Hematopoietic multipotent progenitor cell treated with erythropoietin and hydrocortisone succinate and interleukin-3 and kit ligand, for 15 days (in vitro differentiated cells): ENCODE measurements around the gene CIPC.

Source experiments
- DNase-seq: peaks from one replicate; pipeline ENCODE4 v3.0.0-alpha.2; 2015; ENCODE audit warnings: low spot score

Gene CIPC

GRCh38 chr14:77153802-77154201 is 55.7 kb downstream of the CIPC start:
- no peak for DNase-seq

- DNase-seq = no peak
Observed at GRCh38 chr14:77154421-77154820, 56.4 kb downstream of the CIPC start.

DNA sequence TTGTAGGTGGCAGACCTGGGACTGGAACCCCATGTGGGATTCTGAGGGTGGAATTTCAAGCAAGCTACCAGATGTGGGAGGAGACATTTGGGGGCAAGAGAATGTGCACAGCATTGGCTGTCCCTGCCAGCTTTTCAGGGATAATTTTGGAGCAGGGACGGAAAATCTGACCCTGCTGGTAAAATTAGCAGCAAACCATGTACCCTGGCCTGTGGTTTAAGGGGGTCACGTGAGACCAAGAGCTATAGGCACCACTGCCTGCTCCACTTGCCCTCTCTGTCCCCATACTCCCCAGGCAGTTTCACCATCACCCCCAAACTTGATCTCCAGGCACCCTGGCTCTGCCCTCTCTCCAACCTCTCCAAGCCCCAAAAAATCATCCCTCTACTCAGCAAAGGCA is 57.0 kb downstream of the CIPC start:
- DNase-seq = no peak

DNA sequence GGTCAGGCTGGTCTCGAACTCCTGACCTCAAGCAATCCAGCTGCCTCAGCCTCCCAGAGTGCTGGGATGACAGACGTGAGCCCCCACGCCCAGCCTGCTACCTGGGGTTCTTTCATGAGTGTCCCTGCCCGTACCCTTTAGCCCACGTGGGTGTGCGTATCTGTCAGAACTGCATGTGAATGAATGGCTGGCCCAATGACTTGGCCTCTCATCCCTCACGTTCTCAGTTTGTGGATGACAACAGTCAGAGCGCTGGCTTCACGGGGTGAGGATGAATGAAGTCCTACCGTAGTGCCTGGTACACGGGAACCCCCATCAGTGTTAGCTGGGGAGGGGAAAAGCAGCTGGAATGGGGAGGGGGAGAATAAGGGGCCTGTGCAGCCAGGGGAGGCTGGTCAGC is 59.7 kb downstream of the CIPC start:
- no peak for DNase-seq

DNA sequence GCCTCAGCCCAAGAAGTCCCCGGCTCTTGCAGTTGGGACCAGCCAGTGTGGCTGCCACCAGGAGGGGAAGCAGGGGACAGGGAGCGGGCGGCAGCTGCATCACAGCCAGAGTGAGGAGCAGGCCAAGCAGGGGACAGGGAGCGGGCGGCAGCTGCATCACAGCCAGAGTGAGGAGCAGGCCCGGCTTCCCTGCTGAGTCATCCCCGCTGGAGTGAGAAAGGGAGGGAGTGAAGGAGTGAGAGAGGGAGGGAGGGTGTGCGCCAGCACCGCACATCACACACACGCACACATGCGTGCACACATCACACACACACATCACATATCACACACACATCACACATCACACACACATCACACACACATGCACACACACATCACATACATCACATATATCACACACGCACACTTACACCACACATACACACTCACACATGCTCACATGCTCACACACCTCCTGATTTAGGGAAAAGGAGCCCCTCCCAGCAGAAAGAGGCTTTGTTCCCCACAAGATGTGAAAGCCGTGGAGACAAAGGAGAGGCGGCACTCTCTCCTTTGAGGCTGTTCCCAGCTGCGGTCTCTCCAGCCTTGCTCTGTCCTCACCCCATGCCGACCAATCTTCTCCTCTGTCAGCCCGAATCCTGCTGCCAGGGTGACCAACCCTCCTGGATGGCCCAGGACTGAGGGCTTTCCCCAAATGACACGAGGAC is 60.3 kb downstream of the CIPC start:
- no peak for DNase-seq

DNA sequence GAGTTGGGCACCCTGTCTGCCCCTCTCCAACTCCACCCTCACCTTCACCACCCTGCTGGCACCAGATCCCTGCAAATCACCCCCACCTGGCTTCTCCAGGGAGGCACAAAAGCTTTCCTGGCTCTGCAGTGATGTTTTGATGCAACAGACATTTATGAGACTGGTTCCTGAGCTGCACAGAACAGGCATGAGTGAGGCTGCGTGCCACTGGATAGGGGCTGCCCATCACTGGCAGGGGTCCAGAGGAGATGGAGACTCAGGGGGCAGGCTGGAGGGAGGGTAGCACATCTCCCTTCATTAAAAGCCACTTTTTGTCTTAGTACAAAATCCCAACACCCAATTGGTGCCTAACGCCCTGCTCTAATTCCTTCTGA is 60.8 kb downstream of the CIPC start:
- DNase-seq = no peak

- DNase-seq = no peak
Observed at GRCh38 chr14:77161011-77161410, 63.0 kb downstream of the CIPC start.
